ENCODE data around the gene CAPN14.

CAPN14 gene

GRCh38 chr2:31222071-31222470, 4.8 kb upstream of the CAPN14 start:
- DNase-seq: no peak

DNA sequence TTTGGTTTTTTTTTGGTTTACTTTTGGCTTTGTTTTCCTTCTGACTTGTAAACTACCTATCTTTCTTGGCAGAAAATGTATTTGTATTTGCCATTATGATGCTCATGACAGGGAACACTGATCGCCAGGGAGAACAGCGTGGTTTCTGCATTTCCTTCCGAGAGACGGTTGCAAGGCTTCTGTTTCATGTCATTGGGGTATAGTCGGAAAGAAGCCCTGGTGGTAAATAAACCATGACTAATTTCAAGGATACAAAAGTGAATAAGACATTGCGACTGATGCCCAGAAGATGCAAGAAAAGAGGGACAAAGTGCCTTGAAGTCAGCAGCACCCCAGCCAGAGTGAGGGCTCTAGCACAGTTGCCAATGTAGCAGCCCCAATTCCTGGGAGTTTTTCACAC, 4.2 kb upstream of the CAPN14 start:
- DNase-seq: no peak

GRCh38 chr2:31219131-31219969, 2.0 kb upstream of the CAPN14 start:
- no peak for DNase-seq

GRCh38 chr2:31216734-31217133, 581 bp downstream of the CAPN14 start:
- no peak for DNase-seq

- DNase-seq: no peak
Measured at GRCh38 chr2:31214444-31214915, 2.8 kb downstream of the CAPN14 start.

- no peak for DNase-seq
Measured at GRCh38 chr2:31213601-31214443, 3.5 kb downstream of the CAPN14 start.

DNA sequence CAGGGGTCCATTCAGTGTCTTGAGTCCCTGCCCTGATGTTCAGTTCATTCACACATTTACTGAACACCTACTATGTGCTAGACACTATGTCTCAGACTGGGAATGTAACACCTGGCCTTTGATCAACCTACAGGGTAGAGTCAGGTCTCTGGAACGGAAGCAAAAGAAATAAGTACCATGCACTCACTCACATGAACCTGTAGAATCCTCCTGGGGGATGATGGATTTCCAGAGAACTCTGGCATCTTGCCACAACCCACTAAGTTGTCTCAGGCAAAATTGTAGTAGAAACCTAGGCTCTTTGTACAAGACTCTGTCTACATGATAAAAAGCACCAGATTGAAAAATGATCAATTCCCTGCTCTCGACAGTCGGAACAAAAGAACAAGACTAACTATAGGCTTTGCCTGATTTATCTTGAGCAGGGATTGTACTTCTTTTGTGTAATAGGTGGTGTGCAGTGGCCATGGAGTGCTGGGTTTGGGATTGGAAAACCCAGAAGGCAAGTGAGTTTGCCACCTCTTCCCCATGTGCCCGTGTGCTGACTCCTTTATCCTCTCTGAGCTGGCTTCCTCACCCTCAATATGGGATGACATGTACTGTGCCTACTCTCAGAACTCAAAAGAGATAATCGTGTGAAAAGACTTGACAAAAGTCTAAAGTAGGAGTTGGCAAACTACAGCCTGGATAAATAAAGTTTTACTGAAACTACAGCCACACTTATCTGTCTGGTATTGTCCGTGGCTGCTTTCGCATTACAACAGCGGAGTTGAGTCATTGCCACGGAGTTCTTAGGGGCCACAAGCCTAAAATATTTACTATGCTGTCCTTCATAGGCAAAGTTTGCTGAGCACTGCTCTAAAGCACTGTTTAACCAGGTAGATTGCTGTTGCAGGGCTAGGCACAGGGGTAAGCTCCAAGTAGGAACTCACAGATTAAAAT, 4.4 kb downstream of the CAPN14 start:
- DNase-seq: no peak

GRCh38 chr2:31208240-31208639, 9.1 kb downstream of the CAPN14 start:
- DNase-seq: no peak

GRCh38 chr2:31207790-31208189, 9.5 kb downstream of the CAPN14 start:
- no peak for DNase-seq

GRCh38 chr2:31205613-31206012, 11.7 kb downstream of the CAPN14 start:
- no peak for DNase-seq

DNA sequence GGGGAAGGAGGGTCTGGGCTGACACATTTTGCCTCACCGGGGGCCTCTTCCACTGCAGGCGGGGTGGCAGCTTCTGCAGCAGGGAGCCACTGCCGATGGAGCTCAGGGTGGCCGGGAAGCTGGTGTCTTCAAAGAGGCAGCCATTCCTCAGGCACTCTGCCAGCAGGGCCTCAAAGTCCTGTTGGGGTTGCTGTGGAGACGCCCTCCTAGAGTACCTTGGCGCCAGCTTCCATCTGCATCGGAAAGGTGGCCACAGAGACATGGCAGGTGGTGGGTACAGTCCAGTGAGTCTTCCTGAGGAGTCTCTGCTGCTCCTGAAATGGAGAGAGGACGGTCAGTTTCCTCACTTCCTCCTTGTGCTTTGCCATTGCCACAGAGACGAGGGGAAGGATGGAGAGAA, 12.1 kb downstream of the CAPN14 start:
- no peak for DNase-seq

DNA sequence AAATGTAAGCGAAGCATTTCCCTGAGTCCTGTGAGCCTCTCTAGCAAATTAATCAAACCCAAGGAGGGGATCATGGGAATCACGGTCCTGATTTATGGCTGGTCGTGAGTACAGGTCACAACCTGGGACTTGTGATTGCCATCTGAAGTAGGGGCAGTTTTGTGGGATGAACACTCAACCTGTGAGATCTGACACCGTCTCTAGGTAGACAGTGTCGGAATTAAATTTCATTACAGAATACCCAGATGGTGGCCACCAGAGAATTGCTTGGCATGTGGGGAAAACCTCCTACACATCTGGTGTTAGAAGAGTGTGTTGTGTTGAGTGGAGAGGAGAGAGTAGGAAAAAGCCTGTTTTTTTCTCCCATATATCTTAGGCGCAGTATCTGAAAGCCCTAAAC, 12.5 kb downstream of the CAPN14 start:
- DNase-seq: no peak

- no peak for DNase-seq
Measured at GRCh38 chr2:31203916-31204315, 13.4 kb downstream of the CAPN14 start.

GRCh38 chr2:31202833-31203232, 14.5 kb downstream of the CAPN14 start:
- DNase-seq: no peak

DNA sequence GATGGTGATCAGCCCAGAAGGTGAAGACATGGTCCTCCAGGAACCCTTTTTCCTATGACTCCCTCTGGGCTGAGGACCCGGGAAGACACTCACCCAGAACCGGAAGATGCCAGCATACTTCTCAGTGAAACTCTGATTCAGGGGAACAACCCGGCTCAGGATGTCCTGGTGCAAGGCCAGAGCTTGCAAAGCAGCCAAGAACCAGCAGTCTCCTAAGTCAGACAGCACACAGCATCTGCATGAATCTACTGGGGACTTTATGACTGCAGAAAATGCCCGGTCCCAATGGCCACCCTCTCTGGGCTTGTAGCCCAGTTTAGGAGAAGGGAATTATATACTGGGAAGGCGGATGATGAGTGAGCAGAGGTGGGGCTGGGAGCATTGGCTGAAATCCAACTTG, 15.3 kb downstream of the CAPN14 start:
- DNase-seq: no peak

DNA sequence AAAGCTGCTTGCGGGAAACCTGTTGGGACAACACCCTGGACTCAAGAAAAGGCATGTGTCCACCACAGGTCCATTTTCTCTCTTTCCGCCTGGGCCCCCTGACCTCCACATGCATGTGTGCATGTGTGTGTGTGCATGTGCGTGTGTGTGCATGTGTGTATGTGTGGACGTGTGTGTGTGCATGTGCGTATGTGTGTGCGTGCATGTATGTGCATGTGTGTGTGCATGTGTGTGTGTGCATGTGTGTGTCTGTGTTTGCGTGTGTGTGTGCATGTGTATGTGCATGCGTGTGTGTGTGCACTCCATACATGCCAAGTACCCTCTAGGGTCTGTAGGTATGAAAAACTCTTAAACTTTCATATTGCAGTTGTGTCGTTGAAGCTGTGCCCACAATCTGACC, 16.3 kb downstream of the CAPN14 start:
- DNase-seq: no peak

DNA sequence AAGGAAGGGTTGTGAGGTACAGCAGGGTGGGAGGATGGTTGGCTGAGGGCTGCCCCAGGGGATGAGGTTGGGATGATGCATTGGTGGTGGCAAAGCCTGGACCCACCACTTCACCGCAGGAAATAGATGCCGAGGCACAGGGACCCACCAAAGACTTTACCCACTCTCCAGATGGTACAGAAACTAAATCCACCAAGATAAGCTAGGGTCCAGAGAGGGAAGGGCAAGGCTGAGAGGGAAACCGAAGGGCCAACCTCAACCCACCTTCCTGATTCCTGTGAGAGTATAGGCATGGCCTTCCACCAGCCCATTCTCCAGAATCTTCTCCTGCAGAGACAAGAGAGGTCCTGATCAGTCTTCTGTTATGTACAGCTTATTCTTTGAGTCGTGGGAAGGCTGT, 18.1 kb downstream of the CAPN14 start:
- no peak for DNase-seq

GRCh38 chr2:31197669-31198068, 19.6 kb downstream of the CAPN14 start:
- DNase-seq: no peak

DNA sequence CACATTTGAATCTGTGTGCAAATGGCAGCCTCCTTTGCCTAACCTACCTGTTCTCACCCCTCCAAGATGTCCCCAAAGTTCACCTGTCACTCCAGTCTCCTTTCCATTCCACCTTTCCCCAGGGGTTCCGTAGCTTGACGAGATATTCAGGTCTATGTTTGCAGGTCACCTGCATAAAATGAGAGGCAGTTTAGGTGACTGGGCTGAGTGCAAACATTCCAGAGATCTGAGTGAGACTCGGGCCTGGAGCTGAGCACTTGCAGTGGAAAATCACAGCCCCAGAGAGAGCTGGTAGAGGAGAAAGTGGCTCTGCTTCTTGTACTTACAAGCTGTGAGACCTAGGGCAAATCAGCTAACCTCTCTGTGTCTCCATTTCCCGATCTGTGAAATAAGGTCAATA, 20.1 kb downstream of the CAPN14 start:
- no peak for DNase-seq

- DNase-seq: no peak
Measured at GRCh38 chr2:31196622-31197021, 20.7 kb downstream of the CAPN14 start.

DNA sequence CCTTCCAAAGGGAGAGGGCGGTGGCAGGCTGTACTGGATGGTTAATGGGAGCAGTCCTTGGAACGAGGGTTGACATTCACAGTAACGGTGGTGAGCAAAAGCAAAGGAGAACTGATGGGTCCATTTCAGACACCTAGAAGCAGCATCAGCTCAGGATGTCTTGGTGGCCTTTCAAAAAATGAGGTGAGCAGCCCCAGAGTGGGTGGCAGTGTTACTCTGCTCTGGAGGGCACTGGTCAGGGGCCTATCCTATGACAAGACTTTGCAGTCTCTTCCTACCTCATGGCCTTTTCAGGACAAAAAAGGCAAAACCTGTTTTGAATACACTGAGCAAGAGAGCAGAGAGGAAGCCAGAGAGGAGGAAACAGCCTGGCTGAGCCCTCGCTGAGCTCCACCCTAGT, 23.5 kb downstream of the CAPN14 start:
- no peak for DNase-seq

DNA sequence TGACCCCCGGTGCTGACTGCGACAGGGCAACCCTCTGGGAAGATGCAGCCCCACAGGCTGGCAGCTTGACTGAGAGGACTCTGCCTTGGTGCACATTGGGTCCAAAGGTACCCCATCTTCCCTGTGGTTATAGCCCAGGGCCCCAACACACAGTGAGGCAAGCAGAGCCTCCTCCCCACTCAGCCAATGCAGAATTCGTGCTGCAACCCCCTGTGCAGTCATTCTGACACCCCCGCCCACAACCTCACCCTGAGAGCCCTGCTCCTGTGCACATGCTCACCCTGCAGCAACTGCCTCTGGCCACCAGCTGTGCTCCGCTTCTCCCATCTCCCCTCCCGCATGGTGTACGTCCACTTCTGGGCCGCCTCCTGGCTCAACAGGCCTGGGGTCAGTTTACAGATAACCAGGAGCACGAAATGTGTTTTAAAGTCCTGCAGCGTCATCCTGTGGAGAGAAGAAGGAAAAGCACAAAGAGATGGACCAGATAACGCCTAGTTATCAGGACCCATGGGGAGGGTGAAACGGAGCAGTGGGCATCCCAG, 24.4 kb downstream of the CAPN14 start:
- no peak for DNase-seq

GRCh38 chr2:31192396-31192795, 24.9 kb downstream of the CAPN14 start:
- no peak for DNase-seq

Measured in amniotic stem cell (primary cell).